ENCODE data around the gene GORAB.

Gene GORAB

GRCh38 chr1:170531758-170532657 lies at the start of gene GORAB:
Gene GORAB (plus strand): TSS chr1:170532166. CDS start chr1:170532224, 58 bp downstream.
- peak; percentile 96 for DNase-seq

- no peak for DNase-seq
Measured at GRCh38 chr1:170483051-170483450, 48.9 kb upstream of the GORAB start.

- no peak for DNase-seq
Measured at GRCh38 chr1:170487503-170487902, 44.5 kb upstream of the GORAB start.

- no peak for DNase-seq
Measured at GRCh38 chr1:170491291-170491690, 40.7 kb upstream of the GORAB start.

- DNase-seq, result peak; percentile 76
Measured at GRCh38 chr1:170494369-170494768, 37.6 kb upstream of the GORAB start.

- DNase-seq, result no peak
Measured at GRCh38 chr1:170495006-170495405, 37.0 kb upstream of the GORAB start.

GRCh38 chr1:170498876-170499275 lies 33.1 kb upstream of the GORAB start:
- no peak for DNase-seq

- DNase-seq, result no peak
Measured at GRCh38 chr1:170503665-170504064, 28.3 kb upstream of the GORAB start.

GRCh38 chr1:170510163-170510562 lies 21.8 kb upstream of the GORAB start:
- no peak for DNase-seq

GRCh38 chr1:170511038-170511437 lies 20.9 kb upstream of the GORAB start:
- DNase-seq, result no peak

GRCh38 chr1:170513138-170513537 lies 18.8 kb upstream of the GORAB start:
- DNase-seq, result no peak

- DNase-seq, result no peak
Measured at GRCh38 chr1:170518185-170518834, 13.7 kb upstream of the GORAB start.

- no peak for DNase-seq
Measured at GRCh38 chr1:170518965-170519364, 13.0 kb upstream of the GORAB start.

GRCh38 chr1:170520601-170521000 lies 11.4 kb upstream of the GORAB start:
- no peak for DNase-seq

- DNase-seq, result no peak
Measured at GRCh38 chr1:170521818-170522217, 10.1 kb upstream of the GORAB start.

- DNase-seq, result no peak
Measured at GRCh38 chr1:170530972-170531757, 801 bp upstream of the GORAB start.

- no peak for DNase-seq
Measured at GRCh38 chr1:170533298-170533697, 1.3 kb downstream of the GORAB start.

- no peak for DNase-seq
Measured at GRCh38 chr1:170534626-170535147, 2.7 kb downstream of the GORAB start.

- DNase-seq, result no peak
Measured at GRCh38 chr1:170535418-170535817, 3.5 kb downstream of the GORAB start.

GRCh38 chr1:170536924-170537551 lies 5.1 kb downstream of the GORAB start:
- DNase-seq, result no peak

- DNase-seq, result no peak
Measured at GRCh38 chr1:170537798-170538503, 6.0 kb downstream of the GORAB start.

GRCh38 chr1:170538687-170539086 lies 6.7 kb downstream of the GORAB start:
- DNase-seq, result no peak

Data from islet precursor cell (in vitro differentiated cells).